Stimulated activated CD8-positive, alpha-beta memory T cell treated with anti-CD3 and anti-CD28 coated beads, Interleukin-4, amount 100 ng/mL, for 4 hours (primary cell): ENCODE data around the gene ZNF892.
A peak's percentile ranks its signal among the peaks of the same experiment; 100 is the strongest.

Source experiments
- DNase-seq, 2 donors: peaks; one replicate each; pipeline ENCODE4 v3.0.0-alpha.2; 2020; ENCODE audit warnings: low read depth in 2 of 2, low spot score in 1 of 2

The ZNF892 gene

DNA sequence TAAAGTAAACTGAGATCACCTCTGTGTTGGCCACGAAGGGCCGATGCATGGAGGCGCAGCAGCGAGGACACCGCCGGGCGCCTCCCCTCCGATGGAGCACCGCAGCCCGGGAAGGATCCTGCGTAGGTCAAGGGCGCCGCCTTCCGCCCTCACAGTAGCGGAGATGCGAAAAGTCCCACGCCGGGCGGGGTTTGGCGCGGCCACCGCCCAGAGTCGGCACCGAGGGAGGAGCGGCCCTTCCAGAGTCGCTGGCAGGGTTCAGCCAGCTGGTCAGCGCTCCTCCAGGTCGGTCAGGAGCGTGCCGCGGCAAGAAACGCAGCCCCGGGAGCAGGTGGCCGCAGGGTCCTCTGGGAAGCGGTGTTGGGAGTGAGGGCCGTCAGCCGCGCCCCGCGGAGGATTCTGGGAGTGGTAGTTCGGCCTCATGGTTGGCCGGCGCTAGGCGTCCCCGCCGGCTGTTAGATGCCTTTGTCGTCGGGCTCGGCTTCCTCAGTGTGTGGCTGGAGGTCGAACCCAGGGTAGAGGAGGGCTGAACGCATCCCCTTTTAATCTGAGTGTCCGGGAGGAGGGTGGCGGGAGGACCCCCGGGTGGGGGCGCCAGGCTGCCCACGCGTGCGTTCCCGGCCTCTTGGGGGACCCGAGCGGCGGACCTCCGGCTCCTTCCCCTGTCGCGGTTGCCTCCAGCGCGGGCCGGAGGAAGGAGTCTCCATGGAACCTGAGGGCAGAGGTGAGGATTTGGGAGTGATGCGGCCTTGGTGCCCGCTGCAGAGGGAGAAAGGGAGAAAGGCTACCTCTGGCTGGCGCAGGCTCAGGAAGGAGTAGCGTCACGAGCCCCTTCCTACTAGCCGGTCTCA, at the start of gene ZNF892:
ZNF892 (plus strand) TSS at position 411 of the 851 bp plus-strand sequence; CDS start at position 706, 295 bp downstream.
- DNase-seq = peak; percentile 32 to 65

DNA sequence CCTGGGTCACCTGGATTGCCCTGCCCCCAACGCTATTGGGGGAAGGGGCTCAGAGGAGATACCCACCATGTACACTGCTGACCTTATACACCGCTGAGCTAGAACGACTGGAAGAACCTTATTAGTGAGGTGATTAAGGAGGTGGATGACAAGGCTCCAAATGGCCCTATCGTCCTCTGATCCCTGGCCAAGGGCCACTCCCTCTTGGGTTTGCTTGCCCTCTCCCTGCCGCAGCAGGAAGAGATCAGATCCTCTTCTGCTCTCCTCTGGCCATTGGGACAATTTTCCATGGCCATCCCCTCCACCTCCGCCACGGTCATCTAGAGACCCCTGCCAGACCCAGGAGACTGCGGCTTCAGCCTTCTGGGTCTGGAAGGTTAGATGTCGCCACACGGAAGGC, 48.9 kb upstream of the ZNF892 start:
- DNase-seq = no peak

DNA sequence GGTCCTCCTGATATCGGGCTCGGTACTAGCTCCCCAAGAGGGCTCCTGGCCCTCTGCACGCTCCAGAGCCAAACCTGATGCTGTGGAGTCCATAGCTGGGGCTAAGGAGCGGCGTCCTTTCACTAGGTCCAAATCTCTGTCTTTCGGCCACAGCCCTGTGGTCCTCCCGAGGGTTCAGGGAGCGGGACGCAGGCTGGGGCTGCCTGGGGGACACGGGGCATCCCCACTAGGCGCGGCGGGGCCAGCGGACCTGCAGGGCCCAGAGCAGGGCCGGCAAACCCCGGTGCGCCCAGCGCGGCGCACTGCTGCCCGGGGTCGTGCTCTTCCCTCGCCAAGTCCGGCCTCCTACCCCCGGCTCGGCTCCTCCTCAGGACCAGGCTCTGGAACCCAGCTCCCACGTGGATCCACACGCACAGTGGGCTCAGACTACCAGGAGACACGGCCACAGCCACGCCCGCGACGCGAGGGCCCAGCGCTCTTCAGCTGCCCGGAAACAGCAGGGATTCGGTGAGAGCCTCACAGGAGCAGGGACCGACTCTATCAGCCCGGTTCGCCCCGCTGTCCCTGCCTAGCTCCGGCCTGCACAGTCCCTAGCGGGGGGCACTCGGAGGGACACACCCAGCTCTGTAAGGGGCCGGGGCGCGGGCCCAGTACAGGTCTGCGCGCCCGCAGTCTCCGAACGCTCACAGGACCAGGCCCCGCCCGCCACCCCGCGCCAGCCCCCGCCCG, 48.3 kb upstream of the ZNF892 start:
- DNase-seq = peak in 1 of 2 donors; percentile 3

DNA sequence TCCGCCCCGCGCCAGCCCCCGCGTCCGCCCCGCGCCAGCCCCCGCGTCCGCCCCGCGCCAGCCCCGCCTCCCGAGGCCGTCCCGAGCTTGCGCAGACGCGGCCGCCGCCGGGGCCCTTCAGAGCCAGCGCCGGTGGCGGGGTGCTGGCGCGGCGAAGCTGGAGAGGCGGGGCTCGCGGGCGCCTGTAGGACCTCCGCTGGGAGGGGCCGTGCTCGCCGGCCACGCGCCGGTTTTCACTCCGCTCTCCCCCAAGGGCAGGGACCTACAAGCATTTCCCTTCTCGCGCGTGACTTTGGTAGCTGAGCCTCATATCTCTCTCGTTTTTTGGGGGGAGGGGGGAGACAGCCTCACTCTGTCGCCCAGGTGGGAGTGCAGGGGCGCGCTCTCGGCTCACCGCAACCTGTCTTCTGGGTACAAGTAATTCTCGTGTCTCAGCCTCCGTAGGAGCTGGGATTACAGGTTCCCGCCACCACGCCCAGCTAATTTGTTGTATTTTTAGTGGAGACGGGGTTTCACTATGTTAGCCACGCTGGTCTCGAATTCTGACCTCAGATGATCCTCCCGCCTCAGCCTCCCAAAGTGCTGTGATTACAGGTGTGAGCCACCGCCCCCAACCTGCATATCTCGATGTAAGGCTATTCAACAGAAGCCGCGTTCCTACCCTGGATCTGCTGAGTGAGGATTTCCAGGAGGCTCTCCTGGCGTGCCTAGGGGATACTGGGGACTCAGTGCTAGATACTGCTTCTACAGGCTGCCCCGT, 47.5 kb upstream of the ZNF892 start, which contains the start of gene ZNF514:
ZNF514 (minus strand) TSS at position 159 of the 760 bp plus-strand sequence. CDS start 6,595 bp downstream, outside the sequence.
- DNase-seq = peak; percentile 29 to 59

DNA sequence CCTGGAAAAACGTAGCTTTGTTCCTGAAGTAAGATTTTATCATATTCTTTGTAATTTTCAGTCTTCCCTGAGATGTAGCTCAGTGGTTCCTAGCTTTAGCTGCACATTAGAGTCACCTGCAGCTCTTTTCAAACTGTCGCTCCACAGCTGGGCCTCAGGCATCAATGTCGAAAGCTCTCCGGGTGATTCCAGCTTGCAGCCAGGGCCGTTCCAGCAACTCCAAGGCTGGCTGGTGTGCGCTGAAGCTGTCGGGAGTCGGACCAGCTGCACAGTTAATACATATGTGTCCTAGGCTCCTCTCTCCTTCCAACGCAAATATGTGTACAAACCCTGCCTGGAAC, 42.3 kb upstream of the ZNF892 start:
- DNase-seq = no peak

DNA sequence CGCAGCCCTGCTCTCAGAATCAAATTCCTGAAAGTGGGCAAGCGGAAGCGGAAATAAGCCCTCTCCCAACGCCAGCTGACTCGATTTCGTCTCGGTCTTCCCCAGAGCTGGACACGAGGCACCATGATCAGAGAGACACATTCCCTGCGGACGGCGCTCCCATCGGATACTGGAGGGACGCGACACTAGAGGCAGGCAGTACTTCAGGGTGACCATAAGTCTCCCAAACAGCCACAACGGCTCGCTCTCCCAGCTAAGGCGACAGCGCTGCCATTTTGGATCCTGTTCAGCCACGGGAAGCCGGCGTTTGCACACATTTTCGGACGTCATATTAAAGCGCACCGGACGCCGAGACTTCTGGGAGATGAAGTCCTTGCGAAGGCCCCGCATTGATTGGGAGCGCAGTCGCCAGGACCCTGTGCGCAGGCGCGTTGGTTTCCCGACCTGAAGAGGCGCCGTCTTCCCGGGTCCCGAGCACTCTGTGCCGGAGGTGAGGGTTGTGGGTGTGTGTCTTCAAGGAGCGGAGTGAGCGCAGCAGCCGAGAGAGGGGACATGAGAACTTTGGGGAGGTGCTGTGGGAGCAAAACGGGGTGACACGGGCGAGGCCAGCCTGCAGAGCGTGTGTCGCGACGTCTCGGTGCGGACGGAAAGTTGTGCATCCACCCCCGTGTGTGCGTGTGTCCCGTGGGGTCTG, 41.8 kb upstream of the ZNF892 start, which contains the start of gene ZNF2:
ZNF2 (plus strand) TSS at position 439 of the 694 bp plus-strand sequence. CDS start 10,418 bp downstream, outside the sequence.
- peak; percentile 94 to 95 for DNase-seq

DNA sequence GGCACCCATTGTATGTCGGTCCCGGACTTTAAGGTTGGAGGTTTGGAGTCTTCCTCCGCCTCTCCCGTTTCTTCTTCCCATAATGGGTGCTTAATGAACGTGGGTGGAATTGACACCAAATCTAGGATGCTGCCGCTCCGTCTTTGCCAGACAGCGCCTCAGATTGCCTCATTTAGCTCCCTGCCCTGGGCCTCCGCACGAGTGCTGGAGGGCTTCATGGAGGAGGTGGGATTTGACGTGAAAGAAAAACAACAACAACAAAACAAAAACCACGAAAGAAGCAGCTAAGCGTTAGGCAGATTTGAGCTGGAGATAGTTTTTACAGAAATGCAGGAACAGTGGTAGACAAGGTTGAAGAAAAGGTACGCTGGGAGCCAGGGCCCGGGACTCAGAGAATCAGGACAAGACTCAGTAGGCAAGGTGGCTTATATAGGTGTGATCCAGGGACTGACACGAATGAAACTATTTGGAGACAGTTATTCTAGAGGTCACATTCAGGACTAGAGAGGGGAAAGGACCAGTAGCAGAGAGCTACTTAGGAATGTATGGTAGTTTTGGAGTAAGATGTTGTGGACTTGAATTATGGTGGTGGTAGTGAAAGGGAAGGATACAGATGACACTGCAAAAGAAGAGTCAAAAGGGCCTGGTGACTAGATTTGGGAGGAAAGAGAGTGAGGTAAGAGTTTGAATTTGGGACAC, 41.1 kb upstream of the ZNF892 start:
- no peak for DNase-seq

DNA sequence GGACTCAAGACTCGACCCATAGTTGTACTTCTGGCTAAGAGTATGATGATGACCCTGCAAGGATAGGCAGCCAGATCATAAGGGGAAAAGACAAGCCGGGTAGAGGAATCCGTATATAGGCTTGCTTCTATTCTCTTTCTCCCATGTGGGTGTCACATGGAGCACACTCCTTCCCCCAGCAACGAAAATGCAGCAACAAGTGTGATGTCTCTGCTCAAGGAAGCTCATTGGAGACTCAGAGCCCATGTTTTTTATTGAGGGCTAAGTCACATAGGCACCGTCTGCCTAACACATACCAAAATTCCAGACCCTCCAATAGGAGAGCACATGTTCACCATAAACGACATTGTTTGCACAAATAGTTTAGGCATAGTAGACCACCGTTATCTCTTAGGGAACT, 35.4 kb upstream of the ZNF892 start:
- no peak for DNase-seq

DNA sequence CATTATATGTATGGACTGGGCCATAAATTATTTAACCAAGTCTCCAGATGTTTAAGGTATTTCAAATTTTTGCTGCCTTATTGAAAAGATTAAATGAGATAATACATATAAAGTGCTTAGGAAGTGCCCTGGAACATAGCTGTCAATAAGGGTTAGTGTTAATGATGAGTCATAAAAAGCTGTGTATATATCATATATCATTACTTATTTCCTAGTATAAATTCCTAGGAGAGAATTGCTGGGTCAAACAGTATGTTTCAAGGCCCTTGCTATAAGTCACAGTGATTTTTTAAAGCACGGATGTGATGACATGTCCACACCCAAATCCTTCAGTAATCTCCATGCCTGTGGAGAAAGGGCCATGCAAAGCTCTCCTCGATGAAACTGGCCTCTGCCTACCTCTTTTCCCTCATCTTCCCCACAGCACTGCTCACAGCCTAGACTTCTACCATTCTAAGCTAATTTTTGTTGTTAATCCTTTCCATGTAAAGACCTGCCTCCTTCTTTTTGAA, 33.2 kb upstream of the ZNF892 start:
- no peak for DNase-seq

DNA sequence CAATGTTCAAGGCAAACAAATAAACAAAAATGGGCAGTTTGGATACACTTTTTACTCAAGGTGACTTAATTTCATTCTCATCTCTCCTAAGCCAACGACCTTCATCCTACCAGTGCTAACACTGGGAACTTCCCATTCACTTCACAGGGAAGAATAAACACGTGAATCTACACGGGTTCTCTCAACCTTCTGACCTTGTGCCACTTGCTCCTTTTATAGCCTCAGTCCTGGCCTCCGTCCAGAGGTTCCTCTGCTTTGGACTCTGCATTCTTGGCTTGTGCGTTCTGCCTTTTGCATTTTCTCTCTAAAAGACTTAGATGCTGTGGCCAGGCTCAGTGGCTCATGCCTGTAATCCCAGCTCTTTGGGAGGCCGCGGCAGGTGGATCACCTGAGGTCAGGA, 27.9 kb upstream of the ZNF892 start:
- no peak for DNase-seq

DNA sequence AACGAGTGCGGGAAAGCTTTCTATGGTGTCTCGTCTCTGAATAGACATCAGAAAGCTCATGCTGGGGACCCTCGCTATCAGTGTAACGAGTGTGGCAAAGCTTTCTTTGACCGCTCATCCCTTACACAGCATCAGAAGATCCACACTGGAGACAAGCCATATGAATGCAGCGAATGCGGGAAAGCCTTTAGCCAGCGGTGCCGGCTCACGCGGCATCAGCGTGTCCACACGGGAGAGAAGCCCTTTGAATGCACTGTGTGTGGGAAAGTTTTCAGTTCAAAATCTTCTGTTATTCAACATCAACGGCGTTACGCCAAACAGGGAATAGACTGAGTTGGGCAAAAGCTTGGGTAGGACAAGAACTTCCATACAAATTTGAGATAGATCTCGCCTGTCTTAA, 25.5 kb upstream of the ZNF892 start:
- DNase-seq = no peak

DNA sequence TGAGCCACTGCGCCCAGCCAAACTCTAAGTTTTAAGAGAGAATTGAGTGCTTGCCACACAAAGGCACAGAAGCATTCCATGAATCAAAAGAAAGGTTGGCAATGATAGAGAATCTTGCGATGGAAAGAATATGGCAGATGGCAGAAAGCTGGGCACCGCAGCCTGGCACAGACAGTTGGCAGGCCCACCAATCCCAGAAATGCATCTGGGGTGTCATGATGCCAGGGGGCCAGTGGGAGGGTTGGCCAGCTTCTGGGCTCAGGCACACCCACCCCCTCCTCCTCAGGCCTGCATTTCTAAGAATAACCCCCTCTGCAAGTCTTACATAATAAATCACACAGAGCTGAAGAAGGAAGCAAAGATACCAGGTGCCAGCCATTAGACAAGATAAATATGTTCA, 22.1 kb upstream of the ZNF892 start:
- DNase-seq = no peak

DNA sequence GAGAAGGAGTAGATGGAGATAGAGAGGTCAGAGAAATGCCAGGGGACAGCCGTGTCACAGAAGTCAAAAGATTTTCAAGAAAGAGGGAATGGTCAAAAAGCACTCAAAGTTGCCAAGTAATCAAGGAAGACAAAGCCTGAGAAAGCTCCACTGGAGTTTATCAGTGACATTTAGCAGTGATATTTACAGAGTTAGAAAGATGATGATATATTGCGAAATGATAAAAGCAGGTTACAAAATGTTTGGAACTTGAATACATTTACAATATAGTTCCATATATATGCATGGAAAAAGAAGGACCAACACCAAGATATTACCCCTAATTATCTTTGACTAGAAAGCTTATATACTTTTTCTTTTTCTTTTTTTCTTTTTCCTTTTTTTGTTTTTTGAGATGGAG, 21.3 kb upstream of the ZNF892 start:
- no peak for DNase-seq

DNA sequence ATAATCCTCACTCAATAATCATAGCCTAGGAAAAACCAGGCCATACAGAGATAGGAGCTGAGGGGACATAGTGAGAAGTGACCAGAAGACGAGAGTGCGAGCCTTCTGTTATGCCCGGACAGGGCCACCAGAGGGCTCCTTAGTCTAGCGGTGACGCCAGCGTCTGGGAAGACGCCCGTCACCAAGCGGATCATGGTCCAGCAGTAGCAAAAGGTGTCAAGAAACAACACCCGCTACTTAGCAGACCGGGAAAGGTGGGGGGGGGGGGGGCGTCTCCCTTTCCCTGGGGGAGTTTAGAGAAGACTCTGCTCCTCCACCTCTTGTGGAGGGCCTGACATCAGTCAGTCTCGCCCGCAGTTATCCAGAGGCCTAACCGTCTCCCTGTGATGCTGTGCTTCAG, 14.4 kb upstream of the ZNF892 start:
- peak in 1 of 2 donors; percentile 7 for DNase-seq

DNA sequence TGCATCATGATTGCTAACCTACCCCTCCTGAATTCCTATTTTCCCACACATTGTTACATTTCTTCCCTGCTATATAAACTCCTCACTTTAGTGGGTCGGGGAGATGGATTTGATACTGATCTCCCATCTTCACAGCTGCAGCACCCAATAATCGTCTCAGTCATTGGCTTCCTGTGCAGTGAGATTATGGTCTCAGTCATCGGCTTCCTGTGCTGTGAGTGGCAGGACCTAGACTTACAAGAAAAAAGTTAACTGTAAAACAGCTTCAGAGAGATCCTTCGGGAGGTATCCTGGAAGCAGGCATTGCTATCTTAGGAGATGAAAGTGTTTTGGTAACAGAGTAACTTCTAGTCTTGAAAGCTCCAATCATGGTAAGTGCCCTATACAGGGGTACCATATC, 3.4 kb upstream of the ZNF892 start:
- no peak for DNase-seq

DNA sequence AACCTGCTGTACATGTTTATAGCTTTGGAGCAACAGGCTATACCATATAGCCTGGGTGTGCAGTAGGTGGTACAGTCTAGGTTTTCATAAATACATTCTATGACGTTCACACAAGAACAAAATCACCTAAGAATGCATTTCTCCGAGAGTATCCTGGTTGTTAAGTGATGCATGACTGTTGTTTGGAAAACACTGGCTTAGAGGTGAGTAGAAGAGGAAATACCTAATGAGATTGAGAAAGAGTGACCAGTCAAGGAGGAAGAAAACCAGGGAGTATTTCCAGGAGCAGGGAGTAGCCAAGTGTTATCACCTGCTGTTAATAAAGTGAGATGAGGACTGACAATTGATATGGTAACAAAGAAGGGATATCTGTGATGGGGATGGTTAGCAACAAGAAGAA, 2.9 kb upstream of the ZNF892 start:
- DNase-seq = no peak

DNA sequence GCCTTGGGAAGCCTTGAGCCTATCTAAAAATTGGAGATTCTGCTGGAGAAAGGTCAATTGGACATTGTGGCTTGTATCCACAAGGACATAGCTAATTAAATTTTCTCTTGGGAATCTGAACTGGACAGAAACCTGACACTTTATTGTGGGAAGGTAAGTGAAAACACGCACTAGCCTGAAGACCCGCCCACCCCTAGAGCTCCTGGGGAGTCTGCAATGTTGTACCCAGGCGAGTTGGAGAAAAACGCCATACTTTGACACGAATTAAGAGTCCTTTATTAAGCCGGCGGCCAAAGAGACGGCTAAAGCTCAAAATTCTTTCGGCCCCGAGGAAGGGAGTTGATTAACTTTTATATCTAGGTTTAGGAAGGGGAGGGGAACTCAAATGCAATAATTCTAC, 1.2 kb upstream of the ZNF892 start:
- DNase-seq = no peak

DNA sequence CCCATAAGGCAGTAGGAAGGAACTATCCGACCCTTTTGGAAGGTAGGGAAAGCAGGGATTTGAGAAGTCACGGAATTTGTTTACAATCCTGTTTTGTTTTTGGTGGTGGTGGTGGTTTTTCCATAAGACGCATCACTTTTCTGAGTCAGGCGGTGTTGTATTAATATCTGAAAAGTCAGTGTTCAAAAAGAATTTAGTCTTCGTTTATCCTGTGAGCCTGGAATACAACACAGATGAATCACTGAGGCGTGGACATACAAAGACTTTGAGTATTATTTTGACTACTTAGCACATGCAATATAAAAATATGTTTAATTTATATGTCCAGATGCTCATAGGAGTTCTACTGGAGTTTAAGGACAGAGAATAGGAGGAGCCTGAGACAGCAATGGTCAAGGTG, 785 bp downstream of the ZNF892 start:
- DNase-seq = no peak

DNA sequence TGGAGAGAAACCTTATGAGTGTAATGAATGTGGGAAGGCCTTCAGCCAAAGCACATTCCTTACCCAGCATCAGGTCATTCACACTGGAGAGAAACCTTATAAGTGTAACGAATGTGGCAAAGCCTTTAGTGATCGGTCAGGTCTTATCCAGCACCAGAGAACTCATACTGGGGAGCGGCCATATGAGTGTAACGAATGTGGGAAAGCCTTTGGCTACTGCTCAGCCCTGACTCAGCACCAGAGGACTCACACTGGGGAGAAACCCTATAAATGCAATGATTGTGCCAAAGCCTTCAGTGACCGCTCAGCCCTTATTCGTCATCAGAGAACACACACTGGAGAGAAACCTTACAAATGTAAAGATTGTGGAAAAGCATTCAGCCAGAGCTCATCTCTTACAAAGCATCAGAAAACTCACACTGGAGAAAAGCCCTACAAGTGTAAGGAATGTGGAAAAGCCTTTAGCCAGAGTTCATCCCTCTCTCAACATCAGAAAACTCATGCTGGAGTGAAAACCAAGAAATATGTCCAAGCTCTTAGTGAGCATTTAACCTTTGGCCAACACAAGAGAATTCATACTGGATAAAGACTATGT, 7.8 kb downstream of the ZNF892 start:
- DNase-seq = no peak

DNA sequence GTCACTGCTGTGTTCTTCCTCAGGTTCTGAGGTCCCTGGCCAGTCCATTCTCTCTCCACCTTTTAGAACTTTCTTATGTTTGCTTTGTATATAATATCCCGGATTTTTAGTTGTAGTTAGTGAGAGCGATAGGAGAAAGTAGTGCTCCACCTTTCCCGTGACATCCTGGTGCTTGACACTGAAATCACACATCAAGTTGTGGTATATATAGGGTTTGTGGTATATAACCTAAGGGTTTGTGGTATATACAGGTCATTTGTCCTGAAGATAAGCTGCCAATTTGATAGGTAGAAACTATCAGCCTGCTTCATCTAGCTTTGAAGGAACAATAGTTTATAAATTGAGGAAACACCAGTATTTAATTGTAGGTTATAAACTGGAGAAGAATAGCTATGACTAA, 13.1 kb downstream of the ZNF892 start:
- no peak for DNase-seq
